HEK293 (cell line): Measurements from ENCODE around the gene PEF1.

ENCODE experiments used
- CTCF ChIP-seq: fragments of 450-650 bp; formaldehyde crosslinking; IDR thresholded peaks from 2 replicates; pipeline ENCODE4 v1.5.1; 2016; ENCODE audit warnings: missing biosample characterization, missing genetic modification characterization
- MYNN ChIP-seq: fragments of 450-650 bp; formaldehyde crosslinking; IDR thresholded peaks from 2 replicates; pipeline ENCODE4 v1.5.1; 2016; ENCODE audit warnings: missing biosample characterization, missing genetic modification characterization, borderline replicate concordance
- SP2 ChIP-seq: fragments of 450-650 bp; formaldehyde crosslinking; IDR thresholded peaks from 2 replicates; pipeline ENCODE4 v1.5.1; 2016; ENCODE audit warnings: missing biosample characterization, missing genetic modification characterization
- ZSCAN23 ChIP-seq: fragments of 450-650 bp; formaldehyde crosslinking; IDR thresholded peaks from 2 replicates; pipeline ENCODE4 v1.5.1; 2016; ENCODE audit warnings: missing biosample characterization, missing genetic modification characterization

- TF ChIP-seq CTCF (tag by site-specific recombination) (no peak), ZSCAN23 (no peak), SP2 (tag by site-specific recombination) (no peak), MYNN (tag by site-specific recombination) (no peak)
Observed at GRCh38 chr1:31581821-31582810, 62.6 kb downstream of the PEF1 start.
